AG09309 (cell line): ENCODE measurements around the gene HMHB1.

ENCODE experiments used
- DNase-seq: peaks from one replicate; pipeline ENCODE4 v3.0.0-alpha.2; 2010; ENCODE audit warnings: low read depth
- H3K4me3 ChIP-seq: 2 replicates; pipeline ENCODE4 v1.5.1; 2011; ENCODE audit warnings: mild to moderate bottlenecking, low read depth, low read length, moderate library complexity; ENCODE audit not compliant: control insufficient read depth
- TF ChIP-seq, protein P1 (sequence below): IDR thresholded peaks from 2 replicates; pipeline ENCODE4 v1.5.1; 2011; ENCODE audit warnings: mild to moderate bottlenecking, low read depth, low read length, inconsistent platforms; ENCODE audit not compliant: insufficient read depth, control insufficient read depth; ENCODE audit errors: missing control alignments

Gene HMHB1

DNA sequence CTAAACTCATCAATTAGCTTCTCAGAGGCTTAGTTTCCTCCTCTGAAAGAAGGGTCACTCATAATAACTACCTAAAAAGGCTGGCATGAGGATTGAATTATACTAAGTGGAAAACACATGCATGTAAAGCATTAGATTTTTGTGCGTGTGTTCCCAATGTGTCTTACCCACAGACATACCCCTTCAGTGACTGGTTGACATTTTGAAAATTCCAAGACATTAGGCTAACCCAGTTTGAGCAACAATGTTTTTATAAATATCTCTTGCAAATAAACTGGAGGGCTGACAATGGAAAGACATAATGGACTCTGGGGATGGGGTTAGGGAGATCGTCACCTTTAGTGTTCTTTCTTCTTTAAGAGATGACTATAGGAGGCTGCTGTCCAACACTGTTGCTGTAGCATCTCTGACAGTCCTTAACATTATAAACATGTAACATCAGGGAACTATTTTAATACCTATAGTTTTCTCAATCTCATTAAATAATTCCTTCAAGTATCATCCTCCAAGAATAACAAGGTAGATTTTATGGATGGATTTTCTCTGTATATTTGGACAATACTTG lies 24.3 kb downstream of the HMHB1 start:
- TF ChIP-seq, protein P1, sequence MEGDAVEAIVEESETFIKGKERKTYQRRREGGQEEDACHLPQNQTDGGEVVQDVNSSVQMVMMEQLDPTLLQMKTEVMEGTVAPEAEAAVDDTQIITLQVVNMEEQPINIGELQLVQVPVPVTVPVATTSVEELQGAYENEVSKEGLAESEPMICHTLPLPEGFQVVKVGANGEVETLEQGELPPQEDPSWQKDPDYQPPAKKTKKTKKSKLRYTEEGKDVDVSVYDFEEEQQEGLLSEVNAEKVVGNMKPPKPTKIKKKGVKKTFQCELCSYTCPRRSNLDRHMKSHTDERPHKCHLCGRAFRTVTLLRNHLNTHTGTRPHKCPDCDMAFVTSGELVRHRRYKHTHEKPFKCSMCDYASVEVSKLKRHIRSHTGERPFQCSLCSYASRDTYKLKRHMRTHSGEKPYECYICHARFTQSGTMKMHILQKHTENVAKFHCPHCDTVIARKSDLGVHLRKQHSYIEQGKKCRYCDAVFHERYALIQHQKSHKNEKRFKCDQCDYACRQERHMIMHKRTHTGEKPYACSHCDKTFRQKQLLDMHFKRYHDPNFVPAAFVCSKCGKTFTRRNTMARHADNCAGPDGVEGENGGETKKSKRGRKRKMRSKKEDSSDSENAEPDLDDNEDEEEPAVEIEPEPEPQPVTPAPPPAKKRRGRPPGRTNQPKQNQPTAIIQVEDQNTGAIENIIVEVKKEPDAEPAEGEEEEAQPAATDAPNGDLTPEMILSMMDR = no peak
- H3K4me3 ChIP-seq = no peak overlapping the region
- peak; percentile 27 for DNase-seq

GRCh38 chr5:143837306-143837848 lies 25.4 kb downstream of the HMHB1 start:
- TF ChIP-seq, protein P1 = no peak
- no peak overlapping the region for H3K4me3 ChIP-seq
- DNase-seq = peak; percentile 44

- TF ChIP-seq, protein P1 = no peak
- DNase-seq = no peak
- H3K4me3 ChIP-seq = no peak overlapping the region
These were observed 29.5 kb downstream of the HMHB1 start for GRCh38 chr5:143841446-143841845.

DNA sequence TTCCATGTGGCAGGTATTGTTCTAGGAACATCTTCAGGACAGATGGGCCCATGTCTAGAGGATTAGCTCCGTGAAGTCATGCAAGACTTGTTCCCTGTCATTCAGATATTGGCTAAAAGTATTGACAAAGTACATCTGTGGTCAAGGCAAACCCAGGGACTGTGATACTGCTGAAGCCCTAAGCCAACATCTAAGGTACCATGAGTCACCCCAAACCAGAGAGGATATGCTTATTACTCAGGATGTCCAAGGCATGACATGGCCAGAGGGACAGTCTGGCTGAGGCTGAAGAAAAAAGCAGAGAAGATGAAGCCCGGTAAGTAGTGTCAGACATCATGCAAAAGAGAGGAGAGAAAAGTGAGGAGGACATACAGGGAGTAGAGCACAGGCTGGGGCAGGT lies 31.0 kb downstream of the HMHB1 start:
- no peak overlapping the region for H3K4me3 ChIP-seq
- no peak for DNase-seq
- TF ChIP-seq, protein P1 = no peak

GRCh38 chr5:143843461-143843860 lies 31.5 kb downstream of the HMHB1 start:
- no peak for DNase-seq
- no peak overlapping the region for H3K4me3 ChIP-seq
- TF ChIP-seq, protein P1 = no peak

GRCh38 chr5:143850050-143850683 lies 38.2 kb downstream of the HMHB1 start:
- TF ChIP-seq, protein P1 = no peak
- DNase-seq = no peak
- no peak overlapping the region for H3K4me3 ChIP-seq
